GM10266 (cell line): Measurements from ENCODE around the gene MKRN2.

Source experiments
- DNase-seq: peaks from one replicate; pipeline ENCODE4 v3.0.0; 2012; ENCODE audit errors: extremely low spot score
- TF ChIP-seq, protein P1 (sequence below): IDR thresholded peaks from 2 replicates; pipeline ENCODE4 v1.5.1; 2012; ENCODE audit warnings: mild to moderate bottlenecking, low read depth; ENCODE audit not compliant: control insufficient read depth, insufficient read depth; ENCODE audit errors: missing control alignments

MKRN2 gene

DNA sequence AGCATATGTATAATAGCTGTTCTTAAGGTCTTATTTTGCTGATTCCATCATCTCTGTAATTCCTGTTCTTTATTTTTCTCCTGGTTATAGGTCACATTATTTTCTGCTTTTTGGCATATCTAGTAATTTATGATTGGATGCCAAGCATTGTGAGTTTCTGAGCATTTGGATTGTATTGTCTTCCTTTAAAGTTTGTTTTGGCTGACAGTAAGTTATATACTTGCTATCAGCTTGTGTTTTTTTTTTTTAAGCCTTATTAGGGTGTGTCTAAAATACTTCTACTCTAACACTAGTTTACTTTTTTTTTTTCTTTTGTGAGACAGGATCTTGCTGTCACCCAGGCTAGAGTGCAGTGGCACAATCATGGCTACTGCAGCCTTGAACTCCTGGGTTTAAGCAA lies 10.1 kb downstream of the MKRN2 start:
- no peak for DNase-seq
- TF ChIP-seq, protein P1, sequence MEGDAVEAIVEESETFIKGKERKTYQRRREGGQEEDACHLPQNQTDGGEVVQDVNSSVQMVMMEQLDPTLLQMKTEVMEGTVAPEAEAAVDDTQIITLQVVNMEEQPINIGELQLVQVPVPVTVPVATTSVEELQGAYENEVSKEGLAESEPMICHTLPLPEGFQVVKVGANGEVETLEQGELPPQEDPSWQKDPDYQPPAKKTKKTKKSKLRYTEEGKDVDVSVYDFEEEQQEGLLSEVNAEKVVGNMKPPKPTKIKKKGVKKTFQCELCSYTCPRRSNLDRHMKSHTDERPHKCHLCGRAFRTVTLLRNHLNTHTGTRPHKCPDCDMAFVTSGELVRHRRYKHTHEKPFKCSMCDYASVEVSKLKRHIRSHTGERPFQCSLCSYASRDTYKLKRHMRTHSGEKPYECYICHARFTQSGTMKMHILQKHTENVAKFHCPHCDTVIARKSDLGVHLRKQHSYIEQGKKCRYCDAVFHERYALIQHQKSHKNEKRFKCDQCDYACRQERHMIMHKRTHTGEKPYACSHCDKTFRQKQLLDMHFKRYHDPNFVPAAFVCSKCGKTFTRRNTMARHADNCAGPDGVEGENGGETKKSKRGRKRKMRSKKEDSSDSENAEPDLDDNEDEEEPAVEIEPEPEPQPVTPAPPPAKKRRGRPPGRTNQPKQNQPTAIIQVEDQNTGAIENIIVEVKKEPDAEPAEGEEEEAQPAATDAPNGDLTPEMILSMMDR, result no peak

DNA sequence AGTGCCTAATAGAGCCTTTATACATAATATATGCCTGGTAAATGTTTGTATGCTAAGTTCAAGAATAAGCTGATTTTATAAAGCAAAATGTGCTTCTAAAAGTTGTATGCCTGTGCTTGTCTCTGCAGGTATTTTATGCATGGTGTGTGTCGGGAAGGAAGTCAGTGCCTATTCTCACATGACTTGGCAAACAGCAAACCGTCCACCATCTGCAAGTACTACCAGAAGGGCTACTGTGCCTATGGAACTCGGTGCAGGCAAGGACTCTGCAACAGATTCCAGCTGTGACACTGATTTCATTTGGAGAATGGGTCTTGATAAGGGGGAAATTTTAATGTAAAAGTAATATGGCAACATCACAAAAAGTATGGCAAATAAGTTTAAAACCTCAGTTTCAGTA lies 11.9 kb downstream of the MKRN2 start:
- TF ChIP-seq, protein P1, result no peak

DNA sequence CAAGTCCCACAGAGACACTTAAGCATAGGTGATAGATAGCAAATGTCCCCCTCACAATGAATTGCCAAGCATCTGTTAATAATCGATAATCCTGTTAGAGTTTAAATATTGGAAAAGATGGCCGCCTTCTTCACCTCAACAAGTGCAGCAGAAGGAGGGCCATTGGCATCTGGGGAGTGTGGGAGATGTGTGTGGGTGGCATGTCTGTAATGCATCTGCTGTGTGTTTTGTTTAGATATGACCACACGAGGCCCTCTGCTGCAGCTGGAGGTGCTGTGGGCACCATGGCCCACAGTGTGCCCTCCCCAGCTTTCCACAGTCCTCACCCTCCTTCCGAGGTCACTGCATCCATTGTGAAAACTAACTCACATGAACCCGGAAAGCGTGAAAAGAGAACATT lies 12.9 kb downstream of the MKRN2 start:
- TF ChIP-seq, protein P1, result no peak
- DNase-seq, result no peak

More for the DNA sequence above, 11.9 kb downstream of the MKRN2 start:
- no peak for DNase-seq

DNA sequence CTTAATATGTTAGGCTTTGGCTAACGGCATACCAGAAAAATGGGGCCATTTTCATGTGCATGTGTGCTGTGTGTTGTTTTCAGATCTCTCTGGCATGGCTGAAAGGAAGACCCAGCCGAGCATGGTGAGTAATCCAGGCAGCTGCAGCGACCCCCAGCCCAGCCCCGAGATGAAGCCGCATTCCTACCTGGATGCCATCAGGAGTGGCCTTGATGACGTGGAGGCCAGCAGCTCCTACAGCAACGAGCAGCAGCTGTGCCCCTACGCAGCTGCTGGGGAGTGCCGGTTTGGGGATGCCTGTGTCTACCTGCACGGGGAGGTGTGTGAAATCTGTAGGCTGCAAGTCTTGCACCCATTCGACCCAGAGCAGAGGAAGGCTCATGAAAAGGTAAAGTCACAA lies 15.1 kb downstream of the MKRN2 start:
- DNase-seq, result no peak
- TF ChIP-seq, protein P1, result no peak

DNA sequence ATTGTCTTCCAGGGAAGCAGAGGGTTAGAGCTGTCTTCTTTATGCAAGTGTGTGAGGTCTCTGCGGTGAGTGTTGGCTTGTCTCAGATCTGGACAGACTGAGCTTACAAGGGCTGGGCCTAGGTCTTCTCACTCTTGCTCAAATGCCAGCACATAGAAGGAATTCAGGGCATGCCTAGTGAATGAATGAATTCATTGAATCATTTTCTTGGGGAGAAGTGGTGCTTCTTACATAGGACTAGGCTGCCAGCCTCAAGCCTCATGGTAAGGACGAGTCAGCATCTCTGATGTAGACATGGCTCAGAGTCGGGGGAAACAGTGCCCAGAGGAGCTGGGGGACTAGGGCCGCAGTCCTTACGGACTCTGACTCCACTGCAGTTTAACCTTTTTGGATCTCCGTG lies 17.2 kb downstream of the MKRN2 start:
- TF ChIP-seq, protein P1, result no peak
- no peak for DNase-seq

DNA sequence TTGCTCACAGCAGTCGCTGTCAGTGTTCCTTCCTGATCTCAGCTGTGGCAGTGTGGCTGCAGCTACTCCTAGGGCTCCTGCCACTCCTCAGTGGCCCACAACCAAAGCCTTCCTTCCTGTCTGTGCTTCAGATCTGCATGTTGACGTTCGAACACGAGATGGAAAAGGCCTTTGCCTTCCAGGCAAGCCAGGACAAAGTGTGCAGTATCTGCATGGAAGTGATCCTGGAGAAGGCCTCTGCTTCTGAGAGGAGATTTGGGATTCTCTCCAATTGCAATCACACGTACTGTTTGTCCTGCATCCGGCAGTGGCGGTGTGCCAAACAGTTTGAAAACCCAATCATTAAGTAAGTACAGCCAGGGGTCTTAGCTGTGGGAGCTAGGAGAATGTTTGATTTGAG lies 17.8 kb downstream of the MKRN2 start:
- no peak for DNase-seq
- TF ChIP-seq, protein P1, result no peak

DNA sequence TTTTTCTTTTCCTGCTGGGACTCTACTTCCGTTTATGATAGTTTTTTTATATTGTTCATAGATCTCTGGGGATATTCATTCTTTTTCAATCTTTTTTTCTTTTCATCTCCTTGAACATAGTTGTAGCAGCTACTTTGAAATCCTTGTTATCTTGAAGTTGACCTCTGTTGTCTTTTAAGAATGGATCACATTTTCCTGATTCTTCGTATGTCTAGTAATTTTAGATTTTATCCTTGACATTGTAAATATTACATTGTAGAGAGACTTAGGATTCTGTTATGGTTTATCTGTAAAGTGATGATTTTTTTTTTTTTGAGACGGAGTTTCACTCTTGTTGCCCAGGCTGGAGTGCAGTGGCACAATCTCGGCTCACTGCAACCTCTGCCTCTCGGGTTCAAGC lies 20.5 kb downstream of the MKRN2 start:
- TF ChIP-seq, protein P1, result no peak
- DNase-seq, result no peak
